IPS-18c (cell line): ENCODE results near the gene ALDH8A1.

Experiments used
- H3K4me3 ChIP-seq: 2 replicates; pipeline ENCODE4 v1.7.0; 2013; ENCODE audit warnings: low read depth, mild to moderate bottlenecking, low read length, moderate library complexity; ENCODE audit not compliant: insufficient read depth
- H3K9me3 ChIP-seq: one replicate; pipeline ENCODE4 v1.6.1; 2013; ENCODE audit warnings: mild to moderate bottlenecking, low read length, moderate library complexity; ENCODE audit not compliant: control insufficient read depth, insufficient read depth

Gene ALDH8A1

DNA sequence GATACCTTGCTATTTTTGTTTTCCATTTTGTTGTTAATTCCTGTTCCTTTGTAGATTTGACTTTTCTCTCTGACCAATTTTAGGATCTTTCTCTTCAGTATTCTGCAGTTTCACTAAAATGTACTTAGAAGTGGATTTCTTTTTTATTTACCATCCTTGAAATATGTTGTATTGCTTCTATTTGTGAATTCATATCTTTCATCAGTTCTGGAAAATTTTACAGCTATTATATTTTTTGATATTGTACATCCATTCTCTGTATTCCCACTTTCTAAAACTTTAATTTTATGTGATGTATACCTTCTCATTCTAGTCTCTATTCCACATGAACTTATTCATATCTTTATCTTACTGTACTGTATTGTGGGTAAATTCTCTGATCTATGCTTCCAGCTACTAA, 9.7 kb upstream of the ALDH8A1 start:
- no peak overlapping the region for H3K4me3 ChIP-seq
- peaks cover 2% of the 10 kb centered on the region for H3K9me3 ChIP-seq

GRCh38 chr6:134956676-134957075, 6.8 kb upstream of the ALDH8A1 start:
- Histone ChIP-seq H3K9me3 (peaks cover 2% of the 10 kb centered on the region), H3K4me3 (no peak overlapping the region)

- no peak overlapping the region for H3K4me3 ChIP-seq
- peaks cover 2% of the 10 kb centered on the region for H3K9me3 ChIP-seq
Measured at GRCh38 chr6:134956032-134956431, 6.1 kb upstream of the ALDH8A1 start.

DNA sequence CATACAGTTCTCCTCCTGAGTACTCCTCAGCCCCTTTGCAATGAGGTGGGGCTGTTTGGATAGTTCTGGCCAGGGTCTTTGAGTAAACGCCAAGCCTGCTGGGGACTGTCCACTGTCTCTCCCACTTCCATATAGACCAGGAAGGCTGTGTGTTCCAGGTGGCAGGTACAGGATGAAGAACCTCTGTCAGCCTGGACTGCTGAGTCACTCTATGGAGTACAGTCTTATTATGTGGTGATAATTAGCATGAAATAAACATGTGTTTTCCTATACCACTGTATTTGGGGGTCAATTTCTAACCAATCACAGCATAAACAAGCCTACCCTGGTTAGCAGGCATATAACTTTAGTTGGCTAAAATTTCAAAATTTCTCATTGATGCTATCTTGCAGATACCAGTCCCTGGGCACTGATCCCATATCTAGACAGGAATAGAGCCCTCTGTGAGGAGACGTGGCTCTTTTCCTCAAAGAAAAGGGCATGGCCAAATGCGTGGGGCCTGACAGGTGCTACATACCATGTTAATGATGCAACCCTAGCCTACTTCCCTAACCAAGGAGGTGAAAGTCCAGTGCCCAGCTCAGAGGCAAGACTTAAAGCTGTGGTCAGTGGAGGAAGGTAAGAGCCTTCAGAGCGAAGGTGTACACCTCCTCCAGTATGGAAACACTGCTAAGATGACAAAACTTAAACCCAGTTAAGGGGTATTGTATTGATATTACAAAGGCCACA, 4.5 kb upstream of the ALDH8A1 start:
- Histone ChIP-seq H3K4me3 (no peak overlapping the region), H3K9me3 (peaks cover 2% of the 10 kb centered on the region)

GRCh38 chr6:134951494-134952263, 1.8 kb upstream of the ALDH8A1 start:
- no peaks in the 10 kb centered on the region for H3K9me3 ChIP-seq
- no peak overlapping the region for H3K4me3 ChIP-seq

- H3K4me3 ChIP-seq, result no peak overlapping the region
- no peaks in the 10 kb centered on the region for H3K9me3 ChIP-seq
Measured at GRCh38 chr6:134950482-134950881, 581 bp upstream of the ALDH8A1 start.

GRCh38 chr6:134948691-134949090, 1.2 kb downstream of the ALDH8A1 start:
- Histone ChIP-seq H3K4me3 (no peak overlapping the region), H3K9me3 (no peaks in the 10 kb centered on the region)

DNA sequence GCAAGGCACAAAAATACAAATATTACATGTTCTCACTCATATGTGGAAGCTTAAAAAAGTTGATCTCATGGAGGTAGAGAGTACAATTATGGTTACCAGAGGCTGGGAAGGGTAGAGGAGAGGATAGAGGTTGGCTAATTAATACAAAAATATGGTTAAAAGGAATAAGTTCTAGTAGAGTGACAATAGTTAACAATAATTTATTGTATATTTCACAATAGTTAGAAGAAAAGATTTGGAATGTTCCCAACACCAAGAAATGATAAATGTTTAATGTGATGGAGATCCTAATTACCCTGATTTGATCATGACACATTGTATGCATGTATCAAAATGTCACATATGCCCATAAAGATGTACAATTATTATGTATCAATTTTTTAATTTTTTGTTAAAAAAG, 1.8 kb downstream of the ALDH8A1 start:
- Histone ChIP-seq H3K9me3 (no peaks in the 10 kb centered on the region), H3K4me3 (no peak overlapping the region)

GRCh38 chr6:134945045-134945444, 4.9 kb downstream of the ALDH8A1 start:
- H3K9me3 ChIP-seq, result no peaks in the 10 kb centered on the region

DNA sequence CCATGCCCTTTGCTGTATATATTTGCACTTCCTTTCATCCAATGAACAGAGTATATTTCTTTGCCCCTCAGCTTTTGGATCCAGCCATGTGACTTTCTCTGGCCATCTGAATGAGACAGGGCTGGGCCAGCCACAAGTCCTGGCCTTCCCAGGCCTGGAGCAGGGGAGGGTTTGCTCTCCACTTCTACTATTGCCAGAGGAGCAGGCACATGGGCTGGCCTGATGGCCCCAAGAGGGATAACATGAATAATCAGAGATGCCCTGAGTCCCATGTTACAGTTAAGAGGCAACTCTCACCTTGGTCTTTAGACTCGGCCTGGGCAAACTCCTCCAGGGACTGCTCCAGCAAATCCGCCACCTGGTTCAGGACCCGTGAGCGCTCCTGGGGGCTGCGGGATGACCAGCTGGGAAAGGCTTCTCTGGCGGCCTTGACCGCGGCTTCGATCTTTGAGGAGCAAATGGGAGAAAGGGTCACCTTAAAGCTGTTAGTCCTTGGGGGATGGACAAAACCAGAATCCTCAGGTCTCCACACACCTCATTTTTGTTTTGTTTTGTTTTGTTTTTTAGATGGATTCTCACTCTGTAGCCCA, 6.3 kb downstream of the ALDH8A1 start:
- no peaks in the 10 kb centered on the region for H3K9me3 ChIP-seq
- no peak overlapping the region for H3K4me3 ChIP-seq

More at GRCh38 chr6:134945045-134945444, 4.9 kb downstream of the ALDH8A1 start:
- H3K4me3 ChIP-seq, result no peak overlapping the region

GRCh38 chr6:134938896-134939295, 11.0 kb downstream of the ALDH8A1 start:
- no peaks in the 10 kb centered on the region for H3K9me3 ChIP-seq
- H3K4me3 ChIP-seq, result no peak overlapping the region

DNA sequence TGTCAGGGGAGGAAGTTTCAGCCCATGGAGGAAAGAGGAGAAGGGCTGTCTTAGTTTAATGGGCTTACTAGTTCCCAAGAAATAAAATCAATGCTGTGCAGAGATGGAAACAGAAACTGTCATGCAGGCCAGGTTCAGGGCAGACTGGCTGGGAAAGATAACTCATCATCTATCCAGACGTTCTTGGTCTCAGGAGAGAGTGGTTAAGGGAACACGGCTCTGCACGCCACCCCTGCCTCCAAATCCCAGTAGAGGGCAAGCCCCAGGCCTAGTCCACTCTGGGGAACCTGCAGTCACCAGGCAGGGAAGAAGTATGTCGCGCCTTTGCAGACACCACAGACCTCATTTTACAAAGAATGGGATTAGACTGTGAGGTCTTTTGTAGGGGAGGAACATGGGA, 12.5 kb downstream of the ALDH8A1 start:
- H3K9me3 ChIP-seq, result no peaks in the 10 kb centered on the region
- H3K4me3 ChIP-seq, result no peak overlapping the region

GRCh38 chr6:134936931-134937330, 13.0 kb downstream of the ALDH8A1 start:
- H3K9me3 ChIP-seq, result no peaks in the 10 kb centered on the region

GRCh38 chr6:134936476-134936875, 13.4 kb downstream of the ALDH8A1 start:
- no peaks in the 10 kb centered on the region for H3K9me3 ChIP-seq
- no peak overlapping the region for H3K4me3 ChIP-seq

More at GRCh38 chr6:134936931-134937330, 13.0 kb downstream of the ALDH8A1 start:
- no peak overlapping the region for H3K4me3 ChIP-seq

DNA sequence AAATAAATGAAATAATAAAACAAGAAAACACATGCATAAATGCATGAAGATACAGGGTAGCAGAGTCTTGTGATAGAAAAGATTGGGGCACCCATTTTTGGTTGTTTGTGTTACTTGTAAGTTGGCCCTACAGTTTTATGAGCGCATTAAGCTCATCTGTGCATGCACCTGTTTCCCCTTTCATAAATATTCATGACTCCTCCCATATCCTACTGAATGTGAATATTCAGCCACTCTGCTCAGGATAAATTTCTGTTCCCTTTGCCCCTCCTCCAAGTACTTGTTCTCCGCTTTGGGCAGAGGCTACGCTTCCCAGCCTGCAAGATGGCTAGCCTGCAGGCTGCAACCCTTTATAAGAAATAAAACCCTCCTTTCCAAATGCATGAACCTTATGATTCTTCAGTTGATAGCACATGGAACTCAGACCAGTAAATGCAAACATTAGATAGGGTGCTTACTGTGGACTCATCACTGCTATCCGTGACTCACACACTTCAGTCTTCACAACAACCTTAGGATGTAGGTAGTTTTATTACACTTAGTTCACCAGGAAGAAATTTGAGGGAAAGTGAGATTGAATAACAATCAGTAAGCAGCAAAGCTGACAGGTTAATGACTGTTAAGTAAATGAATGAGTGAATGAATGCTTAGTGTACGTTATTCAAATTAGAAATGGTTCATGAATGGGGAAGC, 15.0 kb downstream of the ALDH8A1 start:
- H3K9me3 ChIP-seq, result no peaks in the 10 kb centered on the region
- no peak overlapping the region for H3K4me3 ChIP-seq

- Histone ChIP-seq H3K9me3 (no peaks in the 10 kb centered on the region), H3K4me3 (no peak overlapping the region)
Measured at GRCh38 chr6:134932535-134933470, 17.1 kb downstream of the ALDH8A1 start.

DNA sequence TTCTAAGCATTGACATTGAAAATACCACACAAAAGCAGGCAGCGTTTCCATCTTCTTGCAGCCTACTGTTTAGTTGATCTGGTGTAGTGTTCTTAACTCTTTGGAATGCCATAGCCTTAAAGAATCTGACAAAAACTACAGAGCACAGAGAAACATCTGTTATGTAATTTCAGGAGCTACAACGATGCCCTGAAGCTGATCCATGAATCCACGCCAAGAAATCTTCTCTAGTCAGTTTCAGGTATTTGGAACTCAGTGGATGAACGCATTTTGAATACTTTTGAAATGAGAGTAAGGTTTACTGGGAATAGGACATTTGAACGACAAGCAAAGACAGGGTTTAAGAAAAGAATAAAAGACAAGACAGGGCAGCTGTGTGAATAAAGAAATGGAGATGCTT, 17.8 kb downstream of the ALDH8A1 start:
- no peak overlapping the region for H3K4me3 ChIP-seq
- no peaks in the 10 kb centered on the region for H3K9me3 ChIP-seq
